GM23248 (cell line): Measurements from ENCODE around the gene APOBEC3H.

Experiments used
- EZH2 ChIP-seq: fragments of 200-600 bp; sonication (generic); IDR thresholded peaks from 2 replicates; pipeline ENCODE4 v1.6.1; 2018; ENCODE audit warnings: antibody characterized with exemption, mild to moderate bottlenecking; ENCODE audit not compliant: insufficient read depth, poor library complexity, severe bottlenecking
- EZH2phosphoT487 ChIP-seq: fragments of 200-600 bp; sonication (generic); IDR thresholded peaks from 2 replicates; pipeline ENCODE4 v1.6.1; 2018; ENCODE audit warnings: antibody characterized with exemption, moderate library complexity, mild to moderate bottlenecking, low read depth; ENCODE audit not compliant: insufficient read depth

DNA sequence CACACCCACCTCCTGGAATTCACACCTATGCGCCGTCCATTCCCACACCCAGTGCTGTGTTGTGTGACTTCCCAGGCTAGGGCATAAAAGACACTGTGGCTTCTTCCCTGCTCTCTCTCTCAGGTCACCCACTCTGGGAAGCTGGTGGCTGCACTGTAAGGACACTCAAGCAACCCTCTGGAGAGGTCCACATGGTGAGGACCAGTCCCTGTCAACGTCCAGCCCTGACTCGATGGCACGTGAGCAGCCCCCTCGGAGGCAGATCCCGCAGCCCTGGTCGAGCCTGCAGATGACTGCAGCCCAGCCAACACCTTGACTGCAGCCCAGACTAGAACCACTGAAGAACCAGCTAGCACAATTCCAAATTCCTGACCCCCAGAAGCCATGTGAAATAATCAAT, 39.3 kb downstream of the APOBEC3H start:
- TF ChIP-seq EZH2phosphoT487 (no peak), EZH2 (no peak)
